Common myeloid progenitor, CD34-positive (primary cell): ENCODE data around the gene DIAPH3.

Experiments
- CTCF ChIA-PET: fragments of 350-600 bp; sonication (Branson Sonifier 250); formaldehyde crosslinking; loops from one replicate; lab custom pipeline; 2021; ENCODE audit warnings: antibody characterized with exemption; lab: Charles Lee
- POLR2A ChIA-PET: fragments of 350-600 bp; sonication (Branson Sonifier 250); formaldehyde crosslinking; loops from one replicate; lab custom pipeline; 2021; ENCODE audit warnings: antibody characterized with exemption; lab: Charles Lee
- DNase-seq, 3 donors: peaks; one replicate each; pipeline versions ENCODE4 v3.0.0 to v3.0.0-alpha.2; 2013
- H3K27ac ChIP-seq, 2 experiments: 1 replicate in 1 of 2; 2 replicates in 1 of 2; pipeline ENCODE4 v1.7.0; 2013; ENCODE audit warnings: inconsistent platforms in 2 of 2, low read length in 2 of 2, mild to moderate bottlenecking in 2 of 2, low read depth in 1 of 2, moderate library complexity in 1 of 2; ENCODE audit not compliant: severe bottlenecking in 2 of 2, insufficient read depth in 1 of 2, poor library complexity in 1 of 2
- H3K27me3 ChIP-seq, 5 experiments: replicated peaks in 2 of 5; 1 replicate in 3 of 5; 2 replicates in 2 of 5; pipeline versions ENCODE4 v1.6.1 to v1.7.0; 2013; ENCODE audit warnings: low read length in 4 of 5, mild to moderate bottlenecking in 2 of 5, moderate library complexity in 2 of 5, inconsistent platforms in 1 of 5; ENCODE audit not compliant: insufficient read depth in 5 of 5, control insufficient read depth in 4 of 5
- H3K36me3 ChIP-seq, 4 experiments: 1 replicate in 2 of 4; 2 replicates in 2 of 4; pipeline versions ENCODE4 v1.6.1 to v1.7.0; 2013; ENCODE audit warnings: low read length in 3 of 4, control low read depth in 1 of 4, mild to moderate bottlenecking in 1 of 4; ENCODE audit not compliant: control insufficient read depth in 4 of 4, insufficient read depth in 4 of 4
- H3K4me1 ChIP-seq, 4 experiments: 1 replicate in 3 of 4; 2 replicates in 1 of 4; pipeline versions ENCODE4 v1.6.1 to v1.7.1; 2013; ENCODE audit warnings: low read length in 3 of 4, mild to moderate bottlenecking in 3 of 4, control low read depth in 1 of 4, inconsistent platforms in 1 of 4, moderate library complexity in 1 of 4; ENCODE audit not compliant: control insufficient read depth in 4 of 4, insufficient read depth in 4 of 4; ENCODE audit errors: control extremely low read depth in 1 of 4
- H3K4me3 ChIP-seq, 7 experiments: 1 replicate in 4 of 7; 2 replicates in 3 of 7; pipeline versions ENCODE4 v1.5.1 to v1.7.0; 2013; ENCODE audit warnings: mild to moderate bottlenecking in 7 of 7, low read length in 6 of 7, moderate library complexity in 6 of 7, inconsistent platforms in 2 of 7, low read depth in 2 of 7, control low read depth in 1 of 7; ENCODE audit not compliant: insufficient read depth in 4 of 7, control insufficient read depth in 1 of 7; ENCODE audit errors: extremely low read depth in 1 of 7
- H3K9me3 ChIP-seq, 5 experiments: 1 replicate in 4 of 5; 2 replicates in 1 of 5; pipeline versions ENCODE4 v1.6.1 to v1.7.1; 2013; ENCODE audit warnings: low read length in 4 of 5, mild to moderate bottlenecking in 2 of 5, inconsistent platforms in 1 of 5, low read depth in 1 of 5, moderate library complexity in 1 of 5; ENCODE audit not compliant: control insufficient read depth in 4 of 5, insufficient read depth in 2 of 5; ENCODE audit errors: control extremely low read depth in 1 of 5
- WGBS: methylation state at CpG from one replicate; pipeline ENCODE4 v1.1.5; 2013; ENCODE audit not compliant: insufficient coverage; 5-methylcytosine and 5-hydroxymethylcytosine counted together

DIAPH3 gene

DNA sequence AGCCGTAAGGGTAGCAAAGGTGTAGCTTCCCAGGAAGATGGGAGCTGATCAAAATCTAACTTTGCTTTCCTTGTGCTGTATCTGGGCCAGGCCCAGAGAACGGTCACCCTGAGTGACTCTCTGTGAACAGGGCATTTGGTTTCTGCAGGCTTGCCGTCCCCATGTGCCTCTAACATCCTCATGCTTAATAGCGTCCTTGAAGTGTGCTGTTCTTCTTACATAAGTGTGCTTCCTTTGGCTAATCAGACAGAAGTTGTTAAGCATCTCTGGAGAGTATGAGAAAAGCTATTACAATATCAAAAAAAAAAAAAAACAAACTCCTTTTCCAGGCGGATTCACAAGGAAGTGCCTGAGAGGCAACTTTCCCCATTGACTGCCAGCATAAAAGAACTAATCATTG is 503.7 kb downstream of the DIAPH3 start:
- Histone ChIP-seq H3K27ac (no peak overlapping the region), H3K4me3 (no peak overlapping the region), H3K9me3 (no peaks in the 10 kb centered on the region), H3K4me1 (no peaks in the 10 kb centered on the region), H3K27me3 (peaks cover 0 to 4% (median 0%) of the 10 kb centered on the region in 5 experiments), H3K36me3 (no peaks in the 10 kb centered on the region)
- 93% methylated on average over 3 of the region's 5 CpGs for WGBS
- CTCF ChIA-PET: no interaction called here
- no peak for DNase-seq
- POLR2A ChIA-PET: no interaction called here

GRCh38 chr13:59658738-59659330 is 504.9 kb downstream of the DIAPH3 start:
- DNase-seq: no peak
- H3K36me3 ChIP-seq: no peaks in the 10 kb centered on the region
- peaks cover 0 to 4% (median 0%) of the 10 kb centered on the region in 5 experiments for H3K27me3 ChIP-seq
- 97% methylated on average over 4 of the region's 6 CpGs for whole genome bisulfite sequencing
- H3K9me3 ChIP-seq: no peaks in the 10 kb centered on the region
- no peak overlapping the region for H3K27ac ChIP-seq
- H3K4me3 ChIP-seq: no peak overlapping the region
- POLR2A ChIA-PET: no interaction called here
- CTCF ChIA-PET: no interaction called here
- no peaks in the 10 kb centered on the region for H3K4me1 ChIP-seq

DNA sequence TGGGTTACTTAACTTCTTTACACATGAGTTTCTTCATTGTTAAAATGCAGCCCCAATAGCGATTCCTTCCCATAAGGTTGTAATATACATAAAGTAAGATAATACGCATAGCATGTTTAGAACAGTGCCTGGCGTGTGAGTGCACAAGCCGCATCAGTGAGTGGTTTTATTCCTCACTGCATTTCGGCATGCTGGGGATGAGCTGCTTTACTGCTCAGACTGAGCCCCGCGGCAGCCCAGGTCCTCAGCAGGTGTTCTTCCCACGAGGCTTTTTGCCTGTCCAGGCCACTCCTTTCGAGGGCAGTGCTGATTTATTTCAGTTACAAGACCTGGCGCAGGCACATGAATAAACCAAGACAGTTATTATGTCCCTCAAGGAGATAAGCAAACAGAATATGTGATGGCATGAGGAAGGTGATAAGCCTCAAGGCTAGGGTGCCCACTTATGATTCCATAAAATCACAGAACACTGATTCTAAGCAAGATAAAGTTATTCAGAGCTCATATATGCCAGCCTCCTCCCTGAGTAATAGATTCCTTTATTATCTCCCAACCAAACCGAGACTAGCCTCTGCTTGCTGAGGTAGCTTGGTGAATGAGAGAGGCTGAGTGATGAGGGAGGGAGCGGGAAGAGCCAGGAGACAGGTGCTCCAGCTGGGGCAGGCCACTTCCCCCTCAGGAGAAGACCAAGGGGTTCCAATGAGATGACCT is 505.5 kb downstream of the DIAPH3 start:
- no peaks in the 10 kb centered on the region for H3K4me1 ChIP-seq
- CTCF ChIA-PET: interaction anchor here (1.0 to 1.4 kb wide), 2 partner anchors 19 to 21 kb away, joined by 3 read pairs; no protein-coding TSS in a partner anchor
- peaks cover 0 to 6% (median 0%) of the 10 kb centered on the region in 5 experiments for H3K27me3 ChIP-seq
- H3K36me3 ChIP-seq: no peaks in the 10 kb centered on the region
- no peak for DNase-seq
- POLR2A ChIA-PET: no interaction called here
- H3K4me3 ChIP-seq: no peak overlapping the region
- H3K9me3 ChIP-seq: no peaks in the 10 kb centered on the region
- no peak overlapping the region for H3K27ac ChIP-seq
- 94% methylated on average over 10 of the region's 12 CpGs for WGBS

- CTCF ChIA-PET: interaction anchor here (2.1 kb wide), 1 partner anchor 24 kb away, joined by 8 read pairs; no protein-coding TSS in a partner anchor
Observed at GRCh38 chr13:59653916-59654315, 509.8 kb downstream of the DIAPH3 start.

DNA sequence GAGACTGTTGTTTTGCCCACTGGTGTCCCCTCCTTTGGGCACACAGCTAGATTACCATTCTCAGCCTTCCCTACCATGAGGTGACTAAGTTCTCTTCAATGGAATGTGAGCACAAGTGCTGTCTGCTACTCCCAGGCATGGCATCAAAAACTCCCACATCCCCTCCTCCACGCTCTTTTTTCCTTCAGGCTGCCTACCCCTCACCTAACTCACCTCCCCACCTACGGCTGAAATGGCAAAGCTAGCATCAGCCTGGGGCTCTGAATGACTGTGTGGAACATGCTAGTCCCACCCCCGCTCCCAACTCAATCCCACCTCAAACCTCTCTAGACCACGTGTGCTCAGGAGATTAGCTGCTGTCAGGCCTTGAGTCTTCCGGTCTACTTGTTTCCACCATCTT is 512.2 kb downstream of the DIAPH3 start:
- Histone ChIP-seq H3K27ac (no peak overlapping the region), H3K36me3 (no peaks in the 10 kb centered on the region), H3K27me3 (peaks cover 0 to 2% (median 0%) of the 10 kb centered on the region in 5 experiments), H3K4me3 (no peak overlapping the region), H3K9me3 (no peaks in the 10 kb centered on the region), H3K4me1 (no peaks in the 10 kb centered on the region)
- CTCF ChIA-PET: no interaction called here
- POLR2A ChIA-PET: no interaction called here
- no peak for DNase-seq
- 93% methylated on average over 4 of the region's 5 CpGs for WGBS

More at GRCh38 chr13:59653916-59654315, 509.8 kb downstream of the DIAPH3 start:
- Histone ChIP-seq H3K4me3 (no peak overlapping the region), H3K4me1 (no peaks in the 10 kb centered on the region), H3K9me3 (no peaks in the 10 kb centered on the region), H3K27me3 (peaks cover 0 to 5% (median 0%) of the 10 kb centered on the region in 5 experiments), H3K36me3 (no peaks in the 10 kb centered on the region), H3K27ac (no peak overlapping the region)
- DNase-seq: no peak
- POLR2A ChIA-PET: no interaction called here
- no CpG with 5 or more reads among the region's 2 CpGs for WGBS

- Histone ChIP-seq H3K27ac (no peak overlapping the region), H3K9me3 (peaks cover 0 to 1% (median 0%) of the 10 kb centered on the region in 5 experiments), H3K4me1 (no peaks in the 10 kb centered on the region), H3K4me3 (no peak overlapping the region), H3K36me3 (no peaks in the 10 kb centered on the region), H3K27me3 (no peaks in the 10 kb centered on the region)
- 0% methylated on average over 1 of the region's 3 CpGs for WGBS
- DNase-seq: no peak
- ChIA-PET CTCF (no interaction called here), POLR2A (interaction anchor here (0.6 kb wide), 1 partner anchor 71 kb away, joined by 3 read pairs; no protein-coding TSS in a partner anchor)
Observed at GRCh38 chr13:59643906-59644626, 519.7 kb downstream of the DIAPH3 start.
